Gastroesophageal sphincter (tissue), 4 donors: Measurements from ENCODE around the gene EFNB2. TPM values are rescaled to one million over a fixed set of nuclear protein-coding genes. Genes with fewer than 3 reads are reported as not detected.

ENCODE experiments used
- ATAC-seq: fragments of 150-250 bp; one replicate; pipeline ENCODE4 v1.9.1; 2016; ENCODE audit warnings: mild to moderate bottlenecking, moderate library complexity
- H3K27ac ChIP-seq, 4 donors: fragments of 200-600 bp; sonication (generic) in 3 of 4; 1 replicate in 3 of 4; 2 replicates in 1 of 4; pipeline ENCODE4 v1.5.1; 2016 to 2019
- H3K27me3 ChIP-seq: fragments of 200-600 bp; sonication (generic); one replicate; pipeline ENCODE4 v1.5.1; 2019
- H3K36me3 ChIP-seq, 2 donors: fragments of 200-600 bp; sonication (generic); one replicate each; pipeline ENCODE4 v1.5.1; 2019; ENCODE audit warnings: control low read depth in 1 of 2
- H3K4me1 ChIP-seq, 3 donors: fragments of 200-600 bp; sonication (generic); 1 replicate in 2 of 3; 2 replicates in 1 of 3; pipeline ENCODE4 v1.5.1; 2016 to 2019; ENCODE audit warnings: control low read depth in 2 of 3
- H3K4me3 ChIP-seq, 2 donors: fragments of 200-600 bp; sonication (generic); one replicate each; pipeline ENCODE4 v1.5.1; 2019; ENCODE audit warnings: mild to moderate bottlenecking in 1 of 2, moderate library complexity in 1 of 2
- H3K9me3 ChIP-seq, 3 donors: fragments of 200-600 bp; sonication (generic); one replicate each; pipeline ENCODE4 v1.5.1; 2017 to 2019; ENCODE audit warnings: control low read depth in 2 of 3
- EP300 ChIP-seq: sonication (generic); formaldehyde crosslinking; IDR thresholded peaks from one replicate; pipeline ENCODE4 v1.6.1; 2017; ENCODE audit warnings: antibody characterized with exemption, mild to moderate bottlenecking
- POLR2A ChIP-seq, 2 donors: fragments of 450-650 bp; IDR thresholded peaks; one replicate each; pipeline ENCODE4 v1.6.1; 2017; ENCODE audit warnings: antibody characterized with exemption in 2 of 2, mild to moderate bottlenecking in 2 of 2, moderate library complexity in 1 of 2
- POLR2AphosphoS5 ChIP-seq: sonication (generic); formaldehyde crosslinking; IDR thresholded peaks from one replicate; pipeline ENCODE4 v1.6.1; 2017; ENCODE audit warnings: antibody characterized with exemption
- WGBS, 2 donors: methylation state at CpG; one replicate each; pipeline ENCODE4 v1.1.5; 2018; ENCODE audit warnings: low coverage in 1 of 2; 5-methylcytosine and 5-hydroxymethylcytosine counted together
- total RNA-seq, 4 donors: library from RNA; depleted of rRNA; stranded (reverse); fragments of >200 nt; gene quantifications; one replicate each; pipeline ENCODE4 v1.1.0, GENCODE V29; 2016
- TF ChIP-seq, protein P1 (sequence below), 4 experiments: fragments of 200-600 bp in 2 of 4; fragments of 450-650 bp in 2 of 4; sonication (generic) in 1 of 4; IDR thresholded peaks; one replicate each; pipeline ENCODE4 v1.5.1; 2017 to 2019; ENCODE audit warnings: antibody characterized with exemption in 4 of 4, mild to moderate bottlenecking in 2 of 4, moderate library complexity in 2 of 4

The EFNB2 gene
- total RNA-seq, 4 donors from 2014 or later = 13.7 to 39.7 (median 20.5) TPM

DNA sequence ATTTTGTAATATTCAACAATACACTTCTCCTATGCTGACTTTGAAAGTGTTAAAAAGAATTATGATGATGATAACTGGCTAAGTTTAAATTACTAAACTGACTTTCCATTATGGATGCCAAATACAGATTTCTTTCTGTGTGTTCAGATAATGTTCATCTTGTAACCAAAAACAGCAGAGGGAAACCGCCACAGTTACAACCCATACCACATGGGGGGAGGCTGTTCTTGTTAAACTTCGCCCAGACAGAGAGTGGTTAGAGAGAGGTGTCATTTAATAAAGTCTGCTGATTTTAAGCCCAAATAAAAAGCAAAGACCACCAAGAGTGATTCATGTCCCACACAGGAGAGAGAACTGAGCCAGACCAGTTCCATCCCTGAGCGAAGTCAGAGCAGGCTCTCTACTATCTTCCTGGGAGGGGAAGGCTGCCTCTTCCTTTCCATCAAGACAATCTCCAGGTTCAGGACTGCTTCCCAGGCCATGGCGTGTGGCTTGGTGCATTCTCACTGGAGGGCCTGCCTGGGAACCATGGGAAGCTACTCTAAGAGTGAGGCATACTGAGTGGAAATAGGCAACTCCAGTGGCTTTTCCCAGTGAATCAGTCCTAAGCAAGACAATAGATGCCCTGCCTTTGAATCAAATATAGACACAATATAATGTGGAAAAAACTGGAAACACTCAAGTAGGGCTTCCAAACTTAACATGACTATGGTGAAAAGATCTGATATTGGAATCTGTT lies 18.2 kb downstream of the EFNB2 start:
- no peaks in the 10 kb centered on the region for H3K36me3 ChIP-seq
- peaks cover 2 to 64% (median 3%) of the 10 kb centered on the region in 3 donors for H3K4me1 ChIP-seq
- no peaks in the 10 kb centered on the region for H3K27me3 ChIP-seq
- no peak overlapping the region for H3K4me3 ChIP-seq
- ATAC-seq = no peak
- H3K9me3 ChIP-seq = no peaks in the 10 kb centered on the region
- no peak overlapping the region for H3K27ac ChIP-seq
- TF ChIP-seq, protein P1, sequence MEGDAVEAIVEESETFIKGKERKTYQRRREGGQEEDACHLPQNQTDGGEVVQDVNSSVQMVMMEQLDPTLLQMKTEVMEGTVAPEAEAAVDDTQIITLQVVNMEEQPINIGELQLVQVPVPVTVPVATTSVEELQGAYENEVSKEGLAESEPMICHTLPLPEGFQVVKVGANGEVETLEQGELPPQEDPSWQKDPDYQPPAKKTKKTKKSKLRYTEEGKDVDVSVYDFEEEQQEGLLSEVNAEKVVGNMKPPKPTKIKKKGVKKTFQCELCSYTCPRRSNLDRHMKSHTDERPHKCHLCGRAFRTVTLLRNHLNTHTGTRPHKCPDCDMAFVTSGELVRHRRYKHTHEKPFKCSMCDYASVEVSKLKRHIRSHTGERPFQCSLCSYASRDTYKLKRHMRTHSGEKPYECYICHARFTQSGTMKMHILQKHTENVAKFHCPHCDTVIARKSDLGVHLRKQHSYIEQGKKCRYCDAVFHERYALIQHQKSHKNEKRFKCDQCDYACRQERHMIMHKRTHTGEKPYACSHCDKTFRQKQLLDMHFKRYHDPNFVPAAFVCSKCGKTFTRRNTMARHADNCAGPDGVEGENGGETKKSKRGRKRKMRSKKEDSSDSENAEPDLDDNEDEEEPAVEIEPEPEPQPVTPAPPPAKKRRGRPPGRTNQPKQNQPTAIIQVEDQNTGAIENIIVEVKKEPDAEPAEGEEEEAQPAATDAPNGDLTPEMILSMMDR (IDR thresholded peaks at IDR 0.05) = no peak
- TF ChIP-seq POLR2A (IDR thresholded peaks at IDR 0.05) (no peak), EP300 (no peak), POLR2AphosphoS5 (no peak)
- WGBS, 2 donors = 66 to 68% methylated on average over 3 to 4 of the region's 4 CpGs

DNA sequence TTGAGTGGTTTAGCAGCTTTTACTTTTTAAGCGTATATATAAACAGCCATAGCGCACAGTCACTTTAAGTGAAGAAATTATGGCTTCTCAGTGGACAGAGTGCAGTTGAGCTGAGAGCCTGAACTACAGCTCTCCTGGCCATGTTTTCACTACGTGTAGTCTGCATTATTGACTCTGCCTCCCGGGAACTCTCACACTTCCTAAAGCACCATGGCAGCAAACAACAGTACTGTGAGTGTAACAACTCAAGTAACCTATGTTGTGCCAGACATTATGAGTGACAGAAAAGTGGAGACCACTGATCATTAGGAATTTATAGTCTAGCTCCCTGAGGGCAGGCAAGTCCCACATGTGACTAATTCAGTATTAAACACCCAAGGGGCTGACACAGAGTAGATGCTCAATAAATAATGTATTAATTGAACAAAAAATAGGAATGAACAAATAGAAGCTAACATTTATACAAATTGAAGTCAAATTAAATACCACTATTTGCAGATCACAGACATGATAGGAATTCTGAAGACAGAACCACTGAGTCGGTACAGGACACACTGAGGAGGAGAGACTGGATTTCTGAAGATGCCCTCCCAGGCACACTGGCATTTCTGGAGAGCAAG lies 19.7 kb downstream of the EFNB2 start:
- Histone ChIP-seq H3K4me3 (no peak overlapping the region), H3K27ac (no peak overlapping the region), H3K36me3 (no peaks in the 10 kb centered on the region), H3K27me3 (no peaks in the 10 kb centered on the region), H3K9me3 (no peaks in the 10 kb centered on the region), H3K4me1 (peaks cover 2 to 58% (median 3%) of the 10 kb centered on the region in 3 donors)
- 81 to 94% methylated on average over 3 to 5 of the region's 5 CpGs for WGBS, 2 donors
- TF ChIP-seq POLR2A (IDR thresholded peaks at IDR 0.05) (no peak), POLR2AphosphoS5 (no peak), EP300 (no peak)
- TF ChIP-seq, protein P1 (IDR thresholded peaks at IDR 0.05) = no peak
- ATAC-seq = no peak

DNA sequence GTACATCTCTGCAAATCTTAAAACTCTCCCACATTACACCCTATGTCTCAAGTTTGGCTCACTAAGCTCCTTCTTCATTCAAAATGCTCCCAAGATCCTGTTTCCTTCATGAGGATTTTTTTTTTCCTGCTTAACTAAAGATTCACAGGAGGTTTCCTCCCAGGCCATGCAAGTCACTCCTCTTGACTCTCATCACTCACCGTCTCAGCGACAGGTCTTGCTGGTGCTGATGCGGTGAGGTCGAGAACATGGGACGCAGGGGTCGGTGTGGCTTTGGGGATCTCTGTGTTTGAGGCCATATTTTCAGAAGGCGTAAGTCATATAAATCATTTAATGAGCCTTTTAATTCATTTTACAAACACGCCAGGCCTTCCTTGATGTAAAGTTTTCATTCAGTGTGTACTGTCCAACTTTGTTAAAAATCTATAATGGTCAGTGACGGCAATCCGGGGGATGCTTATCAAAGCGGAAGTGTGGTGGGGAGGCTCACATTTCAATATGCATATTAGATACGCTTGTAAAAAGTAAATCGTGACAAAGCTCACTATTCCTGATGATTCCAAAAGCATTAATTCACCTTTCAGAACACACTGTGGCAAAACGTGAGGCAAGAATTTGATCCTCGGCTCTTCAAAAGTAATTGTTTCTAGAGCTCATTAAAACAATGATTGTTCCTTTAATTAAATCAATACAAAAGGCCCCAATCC lies 20.4 kb downstream of the EFNB2 start:
- Histone ChIP-seq H3K27ac (peak overlapping the region in 1 of 4 donors; percentile 29), H3K27me3 (no peaks in the 10 kb centered on the region), H3K4me3 (no peak overlapping the region), H3K4me1 (peaks cover 2 to 51% (median 3%) of the 10 kb centered on the region in 3 donors), H3K36me3 (no peaks in the 10 kb centered on the region), H3K9me3 (no peaks in the 10 kb centered on the region)
- 75 to 89% methylated on average over 11 to 15 of the region's 15 CpGs for WGBS, 2 donors
- no peak for TF ChIP-seq EP300
- TF ChIP-seq POLR2A (IDR thresholded peaks at IDR 0.05) = no peak
- no peak for TF ChIP-seq POLR2AphosphoS5
- TF ChIP-seq, protein P1 (IDR thresholded peaks at IDR 0.05) = no peak
- ATAC-seq = no peak

DNA sequence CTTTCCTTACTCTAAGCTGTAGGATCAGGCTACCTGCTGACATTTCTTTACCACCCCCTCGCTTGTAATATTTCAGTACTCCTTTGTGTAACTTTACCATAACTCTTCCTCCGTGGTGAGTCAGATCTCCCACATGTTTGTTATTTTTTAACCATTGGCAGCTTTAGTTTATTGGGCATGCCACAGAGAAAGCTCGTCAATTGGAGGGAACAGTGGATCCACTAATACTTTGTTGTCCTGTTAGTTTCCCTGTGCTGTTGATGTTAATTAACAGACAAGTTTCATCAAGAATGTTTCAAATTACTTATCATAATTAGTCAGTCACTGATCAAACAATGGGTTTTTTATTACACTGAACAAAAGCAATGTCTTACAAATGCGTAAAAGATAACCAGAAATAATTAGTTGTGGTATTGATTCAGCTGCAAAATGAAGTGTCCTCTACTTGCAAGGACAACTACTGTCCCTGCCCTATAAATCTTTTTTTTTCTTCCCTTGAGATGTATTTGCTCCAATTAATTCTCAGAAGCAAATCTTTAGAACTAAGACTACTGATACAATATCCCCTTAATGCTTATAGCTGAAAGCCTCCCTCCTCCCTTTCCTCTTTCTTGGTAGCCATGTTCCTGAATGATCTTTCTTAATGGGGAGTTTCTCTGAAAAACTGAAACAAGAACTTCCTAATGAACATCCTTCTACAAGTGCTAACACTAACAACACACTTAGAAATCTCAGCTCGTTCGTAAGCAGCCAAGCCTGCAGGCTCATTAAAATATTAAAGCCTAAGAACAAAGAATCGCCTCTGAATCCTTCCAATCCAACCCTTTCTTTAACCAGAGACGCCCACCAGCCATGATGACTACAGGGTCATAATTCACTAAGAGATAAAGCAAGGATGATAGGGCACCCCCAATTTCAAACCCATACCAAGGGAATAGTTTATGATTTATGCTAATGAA lies 22.2 kb downstream of the EFNB2 start:
- no peaks in the 10 kb centered on the region for H3K36me3 ChIP-seq
- WGBS, 2 donors = 75 to 76% methylated on average over 5 to 8 of the region's 8 CpGs

More for the DNA sequence above, 22.2 kb downstream of the EFNB2 start:
- H3K9me3 ChIP-seq = no peaks in the 10 kb centered on the region
- peak overlapping the region in 1 of 4 donors; percentile 29 for H3K27ac ChIP-seq
- H3K27me3 ChIP-seq = no peaks in the 10 kb centered on the region
- H3K4me3 ChIP-seq = no peak overlapping the region
- peaks cover 2 to 51% (median 3%) of the 10 kb centered on the region in 3 donors for H3K4me1 ChIP-seq
- no peak for ATAC-seq
- TF ChIP-seq POLR2A (IDR thresholded peaks at IDR 0.05) = no peak
- TF ChIP-seq, protein P1 (IDR thresholded peaks at IDR 0.05) = no peak
- no peak for TF ChIP-seq EP300
- no peak for TF ChIP-seq POLR2AphosphoS5
